HepG2 (cell line): Measurements from ENCODE around the gene KHK. TPM values are rescaled to one million over a fixed set of nuclear protein-coding genes. Genes with fewer than 3 reads are reported as not detected.

Experiments used
- DNMT1 ChIP-seq: sonication (generic); formaldehyde crosslinking; IDR thresholded peaks from 2 replicates; pipeline ENCODE4 v1.5.1; 2020; ENCODE audit warnings: mild to moderate bottlenecking, missing genetic modification reagents
- HES4 ChIP-seq: sonication (generic); formaldehyde crosslinking; IDR thresholded peaks from 2 replicates; pipeline ENCODE4 v1.9.0; 2021; ENCODE audit warnings: mild to moderate bottlenecking, missing genetic modification reagents, borderline replicate concordance
- HMGXB4 ChIP-seq, 2 experiments: sonication (generic) in 1 of 2; formaldehyde crosslinking in 1 of 2; IDR thresholded peaks; 2 replicates each; pipeline versions ENCODE4 v1.4.0 to v1.6.1; 2018 to 2020; ENCODE audit warnings: missing genetic modification reagents in 2 of 2, borderline replicate concordance in 1 of 2, low read depth in 1 of 2, mild to moderate bottlenecking in 1 of 2, missing biosample characterization in 1 of 2
- JUNB ChIP-seq: sonication (generic); formaldehyde crosslinking; IDR thresholded peaks from 2 replicates; pipeline ENCODE4 v1.8.0; 2022; ENCODE audit warnings: missing genetic modification reagents, mild to moderate bottlenecking, borderline replicate concordance
- MED13 ChIP-seq: sonication (generic); formaldehyde crosslinking; IDR thresholded peaks from 2 replicates; pipeline ENCODE4 v1.5.0; 2020; ENCODE audit warnings: missing genetic modification reagents
- NFYB ChIP-seq: sonication (generic); formaldehyde crosslinking; IDR thresholded peaks from 2 replicates; pipeline ENCODE4 v1.4.0; 2020; ENCODE audit warnings: missing genetic modification reagents
- PLRG1 ChIP-seq: fragments of 450-650 bp; conservative IDR thresholded peaks from 2 replicates; pipeline ENCODE4 v1.6.1; 2016
- SRSF1 ChIP-seq: fragments of 200-400 bp; formaldehyde crosslinking; optimal IDR thresholded peaks from 2 replicates; pipeline ENCODE3; 2017; ENCODE audit warnings: mild to moderate bottlenecking, low read depth, low read length, moderate library complexity
- THYN1 ChIP-seq: sonication (generic); formaldehyde crosslinking; IDR thresholded peaks from 2 replicates; pipeline ENCODE4 v1.8.1; 2023; ENCODE audit warnings: low read depth, mild to moderate bottlenecking, moderate library complexity, missing genetic modification reagents, borderline replicate concordance
- XRCC5 ChIP-seq: fragments of 200-400 bp; formaldehyde crosslinking; optimal IDR thresholded peaks from 2 replicates; pipeline ENCODE3; 2017; ENCODE audit warnings: mild to moderate bottlenecking, low read length
- ZBTB44 ChIP-seq: sonication (generic); formaldehyde crosslinking; IDR thresholded peaks from 2 replicates; pipeline ENCODE4 v1.4.0; 2020; ENCODE audit warnings: missing genetic modification reagents
- ZNF331 ChIP-seq: sonication (generic); formaldehyde crosslinking; IDR thresholded peaks from 2 replicates; pipeline ENCODE4 v1.4.0; 2020; ENCODE audit warnings: missing genetic modification reagents
- ZNF33B ChIP-seq: sonication (generic); formaldehyde crosslinking; IDR thresholded peaks from 2 replicates; pipeline ENCODE4 v1.5.1; 2020; ENCODE audit warnings: mild to moderate bottlenecking, missing genetic modification reagents
- ZNF407 ChIP-seq: sonication (generic); formaldehyde crosslinking; IDR thresholded peaks from one replicate; pipeline ENCODE4 v1.5.1; 2020; ENCODE audit warnings: mild to moderate bottlenecking, missing genetic modification reagents; ENCODE audit errors: not compliant biosample characterization
- ZSCAN12 ChIP-seq: sonication (generic); formaldehyde crosslinking; IDR thresholded peaks from 2 replicates; pipeline ENCODE4 v1.9.0; 2021; ENCODE audit warnings: mild to moderate bottlenecking, missing genetic modification reagents
- polyA plus RNA-seq, 8 experiments: library from polyadenylated mRNA; depleted of rRNA in 3 of 8; stranded (reverse) in 7 of 8; unstranded in 1 of 8; fragments of >200 nt; fragmentation: Illumina TruSeq in 4 of 8; extraction: Trizol in 4 of 8; gene quantifications; 2 replicates each; pipeline versions ENCODE4 v1.2.1 to v1.2.3, GENCODE V29; 2011 to 2016; ENCODE audit warnings: low read depth in 4 of 8, missing spikeins in 1 of 8, mixed read lengths in 1 of 8; ENCODE audit not compliant: insufficient read depth in 1 of 8
- total RNA-seq, 5 experiments: library from RNA; depleted of rRNA; stranded (reverse); fragments of >200 nt; fragmentation: Illumina TruSeq; extraction: Trizol; gene quantifications; 2 replicates each; pipeline ENCODE4 v1.2.3, GENCODE V29; 2016; ENCODE audit warnings: low read depth in 1 of 5

KHK gene
- total and polyA plus RNA-seq, 2 of the 13 experiments (the other 11 are each of a cell fraction or from before 2014, with no cell fraction given), result 40.9 to 99.2 TPM

- TF ChIP-seq HMGXB4 (CRISPR knock-in tag; IDR thresholded peaks at IDR 0.05; ENCODE audit: borderline replicate concordance in 1 of 2, low read depth in 1 of 2), result no peak
- no peak for TF ChIP-seq ZSCAN12 (CRISPR knock-in tag)
- no peak for TF ChIP-seq PLRG1
- no peak for TF ChIP-seq THYN1 (CRISPR knock-in tag)
- TF ChIP-seq ZNF331 (CRISPR knock-in tag), result no peak
- no peak for TF ChIP-seq MED13 (CRISPR knock-in tag)
- TF ChIP-seq DNMT1 (CRISPR knock-in tag), result no peak
- no peak for TF ChIP-seq ZBTB44 (CRISPR knock-in tag)
- TF ChIP-seq JUNB, result no peak
- 0 out of 2 replicates have a peak, but pooled peaks have one; percentile 33 for TF ChIP-seq ZNF33B (CRISPR knock-in tag)
- peak; percentile 58; the same call in 1 of the 2 replicates for TF ChIP-seq HES4
- TF ChIP-seq XRCC5, result no peak
- TF ChIP-seq ZNF407 (CRISPR knock-in tag), result peak; percentile 42
- TF ChIP-seq NFYB (CRISPR knock-in tag), result no peak
- TF ChIP-seq SRSF1, result no peak
Observed at GRCh38 chr2:27078267-27079194, 8.0 kb upstream of the KHK start, which contains the start of gene EMILIN1 (continued).
